Keratinocyte (primary cell): ENCODE measurements around the gene LRRC38. TPM values are rescaled to one million over a fixed set of nuclear protein-coding genes. Genes with fewer than 3 reads are reported as not detected.

Experiments
- DNase-seq: peaks from one replicate; pipeline ENCODE4 v3.0.0-alpha.2; 2011; ENCODE audit warnings: low read depth, missing footprints, low spot score
- FAIRE-seq: peaks from 2 replicates; lab custom pipeline; 2011; peaks lifted over from hg19 to GRCh38; lab: Jason Lieb, UNC
- H2AFZ ChIP-seq: 2 replicates; pipeline ENCODE4 v1.6.0; 2012; ENCODE audit warnings: low read length, control low read depth, inconsistent platforms; ENCODE audit not compliant: control insufficient read depth
- H3K27ac ChIP-seq: 2 replicates; pipeline ENCODE4 v1.5.1; 2011; ENCODE audit warnings: low read length; ENCODE audit not compliant: control insufficient read depth, insufficient read depth
- H3K27me3 ChIP-seq: 3 replicates; pipeline ENCODE4 v1.6.0; 2011; ENCODE audit warnings: low read length; ENCODE audit not compliant: control insufficient read depth, insufficient read depth; ENCODE audit errors: extremely low read depth
- H3K36me3 ChIP-seq, 2 experiments: 2 replicates in 1 of 2; 3 replicates in 1 of 2; pipeline ENCODE4 v1.5.1; 2011; ENCODE audit warnings: low read length in 2 of 2, mild to moderate bottlenecking in 1 of 2; ENCODE audit not compliant: control insufficient read depth in 2 of 2, insufficient read depth in 2 of 2; ENCODE audit errors: extremely low read depth in 1 of 2
- H3K4me1 ChIP-seq: 3 replicates; pipeline ENCODE4 v1.5.1; 2011; ENCODE audit warnings: low read length; ENCODE audit not compliant: control insufficient read depth, insufficient read depth; ENCODE audit errors: extremely low read depth
- H3K4me2 ChIP-seq: 3 replicates; pipeline ENCODE4 v1.6.0; 2011; ENCODE audit warnings: low read depth, low read length; ENCODE audit not compliant: control insufficient read depth, insufficient read depth; ENCODE audit errors: extremely low read depth
- H3K4me3 ChIP-seq, 3 experiments: fragments of 200-600 bp in 1 of 3; sonication (generic) in 1 of 3; 2 replicates in 2 of 3; 3 replicates in 1 of 3; pipeline ENCODE4 v1.5.1; 2011 to 2016; ENCODE audit warnings: low read length in 3 of 3, mild to moderate bottlenecking in 3 of 3, control low read depth in 2 of 3, inconsistent platforms in 1 of 3, low read depth in 1 of 3, mixed read lengths in 1 of 3, mixed run types in 1 of 3, moderate library complexity in 1 of 3; ENCODE audit not compliant: control insufficient read depth in 2 of 3, insufficient read depth in 2 of 3; ENCODE audit errors: extremely low read depth in 1 of 3
- H3K79me2 ChIP-seq: 2 replicates; pipeline ENCODE4 v1.6.0; 2012; ENCODE audit warnings: low read length; ENCODE audit not compliant: control insufficient read depth, insufficient read depth
- H3K9ac ChIP-seq: 3 replicates; pipeline ENCODE4 v1.6.0; 2011; ENCODE audit warnings: low read length; ENCODE audit not compliant: control insufficient read depth, insufficient read depth; ENCODE audit errors: extremely low read depth
- H3K9me1 ChIP-seq: 3 replicates; pipeline ENCODE4 v1.6.0; 2011; ENCODE audit warnings: low read length; ENCODE audit not compliant: control insufficient read depth, insufficient read depth; ENCODE audit errors: extremely low read depth
- H3K9me3 ChIP-seq: 2 replicates; pipeline ENCODE4 v1.5.1; 2012; ENCODE audit warnings: low read depth, low read length; ENCODE audit not compliant: control insufficient read depth
- H4K20me1 ChIP-seq: 3 replicates; pipeline ENCODE4 v1.6.0; 2011; ENCODE audit warnings: low read length; ENCODE audit not compliant: control insufficient read depth, insufficient read depth; ENCODE audit errors: extremely low read depth
- EZH2 ChIP-seq: IDR thresholded peaks from one replicate; pipeline ENCODE4 v1.6.1; 2012; ENCODE audit warnings: inconsistent platforms, mild to moderate bottlenecking, low read length, moderate library complexity
- dilution Hi-C: fragments of 300-500 bp; cut with MboI; formaldehyde crosslinking; loops from one replicate; pipeline ENCODE4 v1.7.0; 2020; ENCODE audit warnings: low sequenced_read_pairs; ENCODE audit not compliant: extremely low pct_ligation_motif_present
- polyA plus RNA-seq, 5 experiments: library from polyadenylated mRNA; depleted of rRNA in 3 of 5; stranded (reverse) in 3 of 5; stranded (forward) in 1 of 5; unstranded in 1 of 5; fragments of >200 nt; gene quantifications; 1 replicate in 1 of 5; 2 replicates in 3 of 5; 3 replicates in 1 of 5; pipeline versions ENCODE4 v1.2.1 to v1.2.3, GENCODE V29; 2011 to 2012; ENCODE audit warnings: missing spikeins in 2 of 5, low read depth in 1 of 5, low replicate concordance in 1 of 5
- TF ChIP-seq, protein P1 (sequence below), 3 experiments: IDR thresholded peaks in 1 of 3; conservative IDR thresholded peaks in 1 of 3; optimal IDR thresholded peaks in 1 of 3; 2 replicates in 2 of 3; 3 replicates in 1 of 3; pipeline versions ENCODE3 to v1.5.1; 2011; ENCODE audit warnings: low read length in 3 of 3, mild to moderate bottlenecking in 3 of 3, moderate library complexity in 2 of 3, control low read depth in 1 of 3, inconsistent platforms in 1 of 3; ENCODE audit not compliant: insufficient read depth in 2 of 3; ENCODE audit errors: extremely low read depth in 1 of 3

LRRC38 gene
- polyA plus RNA-seq, 1 donor (not counting 4 experiments of a cell fraction or from before 2014, with no cell fraction given) = not detected

DNA sequence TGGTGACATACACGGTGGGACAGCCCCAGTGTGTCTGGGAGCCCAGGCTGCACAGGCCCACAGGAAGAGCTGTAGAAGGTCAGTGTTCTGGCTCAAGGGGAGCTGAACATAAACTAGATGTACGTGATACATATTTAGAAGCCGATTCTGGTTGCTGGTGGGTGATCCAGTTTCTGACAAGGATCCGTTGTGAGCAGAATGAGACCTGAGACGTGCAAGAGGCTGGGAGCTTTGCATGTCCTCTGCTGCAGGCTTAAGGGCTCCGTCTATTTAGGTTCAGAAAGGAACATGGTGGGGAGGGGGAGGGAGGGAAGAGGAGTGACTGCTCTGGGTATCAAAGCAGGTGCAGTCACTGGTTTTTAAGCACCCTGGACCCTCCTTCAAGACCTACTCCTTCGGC, 18.6 kb downstream of the LRRC38 start:
- no peak for DNase-seq
- Histone ChIP-seq H3K9me1 (no peaks in the 10 kb centered on the region), H3K4me1 (no peaks in the 10 kb centered on the region), H4K20me1 (no peaks in the 10 kb centered on the region), H2AFZ (no peak overlapping the region), H3K9ac (no peak overlapping the region), H3K79me2 (no peaks in the 10 kb centered on the region), H3K9me3 (no peaks in the 10 kb centered on the region), H3K27me3 (no peaks in the 10 kb centered on the region), H3K4me3 (no peak overlapping the region), H3K27ac (no peak overlapping the region), H3K4me2 (no peak overlapping the region), H3K36me3 (no peaks in the 10 kb centered on the region)
- dilution Hi-C loops = no loop called here
- TF ChIP-seq, protein P1, sequence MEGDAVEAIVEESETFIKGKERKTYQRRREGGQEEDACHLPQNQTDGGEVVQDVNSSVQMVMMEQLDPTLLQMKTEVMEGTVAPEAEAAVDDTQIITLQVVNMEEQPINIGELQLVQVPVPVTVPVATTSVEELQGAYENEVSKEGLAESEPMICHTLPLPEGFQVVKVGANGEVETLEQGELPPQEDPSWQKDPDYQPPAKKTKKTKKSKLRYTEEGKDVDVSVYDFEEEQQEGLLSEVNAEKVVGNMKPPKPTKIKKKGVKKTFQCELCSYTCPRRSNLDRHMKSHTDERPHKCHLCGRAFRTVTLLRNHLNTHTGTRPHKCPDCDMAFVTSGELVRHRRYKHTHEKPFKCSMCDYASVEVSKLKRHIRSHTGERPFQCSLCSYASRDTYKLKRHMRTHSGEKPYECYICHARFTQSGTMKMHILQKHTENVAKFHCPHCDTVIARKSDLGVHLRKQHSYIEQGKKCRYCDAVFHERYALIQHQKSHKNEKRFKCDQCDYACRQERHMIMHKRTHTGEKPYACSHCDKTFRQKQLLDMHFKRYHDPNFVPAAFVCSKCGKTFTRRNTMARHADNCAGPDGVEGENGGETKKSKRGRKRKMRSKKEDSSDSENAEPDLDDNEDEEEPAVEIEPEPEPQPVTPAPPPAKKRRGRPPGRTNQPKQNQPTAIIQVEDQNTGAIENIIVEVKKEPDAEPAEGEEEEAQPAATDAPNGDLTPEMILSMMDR (optimal IDR thresholded peaks at IDR 0.05 in 1 of 3, IDR thresholded peaks at IDR 0.05 in 1 of 3, conservative IDR thresholded peaks at IDR 0.05 in 1 of 3; ENCODE audit: extremely low read depth in 1 of 3, insufficient read depth in 2 of 3, low read length in 3 of 3) = no peak
- TF ChIP-seq EZH2 = no peak
- no peak for FAIRE-seq

DNA sequence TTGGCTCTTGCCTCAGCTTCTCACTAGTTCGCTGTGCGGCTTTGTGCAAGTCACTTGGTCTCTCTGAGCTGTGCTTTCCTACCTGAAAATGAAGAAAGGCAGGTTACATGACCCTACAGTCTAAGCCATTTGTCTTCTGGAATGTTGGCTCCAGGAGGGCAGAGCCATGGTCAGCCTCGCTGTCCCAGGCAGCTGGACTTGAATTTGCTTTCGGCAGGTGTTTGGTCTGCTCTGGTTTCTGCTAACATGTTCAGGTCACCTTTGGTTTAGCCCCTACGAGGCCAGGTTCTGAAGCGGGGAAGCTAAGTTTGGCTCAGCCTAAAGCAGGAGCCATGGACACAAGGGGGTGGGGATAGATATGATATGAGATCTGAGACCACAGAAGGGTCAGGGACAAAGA, 19.1 kb downstream of the LRRC38 start:
- H3K27me3 ChIP-seq = no peaks in the 10 kb centered on the region
- TF ChIP-seq, protein P1 (optimal IDR thresholded peaks at IDR 0.05 in 1 of 3, IDR thresholded peaks at IDR 0.05 in 1 of 3, conservative IDR thresholded peaks at IDR 0.05 in 1 of 3; ENCODE audit: extremely low read depth in 1 of 3, insufficient read depth in 2 of 3, low read length in 3 of 3) = no peak
- no peak for TF ChIP-seq EZH2
- H3K9me3 ChIP-seq = no peaks in the 10 kb centered on the region
- no peak overlapping the region for H3K4me3 ChIP-seq
- no peak overlapping the region for H3K4me2 ChIP-seq
- no peaks in the 10 kb centered on the region for H3K79me2 ChIP-seq
- no peaks in the 10 kb centered on the region for H4K20me1 ChIP-seq
- dilution Hi-C loops = no loop called here
- no peaks in the 10 kb centered on the region for H3K9me1 ChIP-seq
- no peak overlapping the region for H2AFZ ChIP-seq
- no peak overlapping the region for H3K27ac ChIP-seq
- H3K9ac ChIP-seq = no peak overlapping the region
- no peak for DNase-seq
- H3K4me1 ChIP-seq = no peaks in the 10 kb centered on the region
- FAIRE-seq = no peak
- H3K36me3 ChIP-seq = no peaks in the 10 kb centered on the region
